ENCODE measurements around the gene ORAI1. TPM values are rescaled to one million over a fixed set of nuclear protein-coding genes. Genes with fewer than 3 reads are reported as not detected.

Gene ORAI1
- total and polyA plus RNA-seq, 7 donors, result 5.3 to 24.9 (median 9.6) TPM

DNA sequence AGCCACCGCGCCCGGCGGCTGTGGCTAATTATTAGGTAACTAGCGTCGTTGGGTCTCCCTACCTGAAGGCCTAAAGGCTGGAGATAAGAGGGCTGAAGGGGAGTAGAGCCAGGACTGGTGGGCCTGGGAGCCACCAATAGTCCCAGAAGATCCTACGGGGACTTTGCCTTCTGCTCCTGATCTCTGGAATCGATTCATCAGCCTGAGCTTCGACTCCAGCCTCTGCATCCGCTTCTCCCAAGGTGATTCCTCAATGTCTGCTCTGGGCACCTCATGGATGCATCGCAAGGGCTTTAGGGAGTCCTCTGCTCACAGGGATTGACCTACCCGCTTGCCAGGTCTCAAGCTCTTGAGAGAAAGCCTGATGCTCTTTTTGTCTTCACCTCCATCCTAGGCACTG is 30.8 kb upstream of the ORAI1 start:
- intact Hi-C loops (cut with DNase I), result no loop called here
- Histone ChIP-seq H3K36me3 (no peaks in the 10 kb centered on the region), H3K4me1 (peaks cover 0 to 8% (median 8%) of the 10 kb centered on the region in 4 donors), H3K27ac (no peak overlapping the region), H3K9me3 (no peaks in the 10 kb centered on the region), H3K4me3 (no peak overlapping the region), H3K27me3 (no peaks in the 10 kb centered on the region)
- TF ChIP-seq POLR2A (IDR thresholded peaks at IDR 0.05) (no peak), EP300 (IDR thresholded peaks at IDR 0.05) (no peak), POLR2AphosphoS5 (IDR thresholded peaks at IDR 0.05) (no peak)
- TF ChIP-seq, protein P1, sequence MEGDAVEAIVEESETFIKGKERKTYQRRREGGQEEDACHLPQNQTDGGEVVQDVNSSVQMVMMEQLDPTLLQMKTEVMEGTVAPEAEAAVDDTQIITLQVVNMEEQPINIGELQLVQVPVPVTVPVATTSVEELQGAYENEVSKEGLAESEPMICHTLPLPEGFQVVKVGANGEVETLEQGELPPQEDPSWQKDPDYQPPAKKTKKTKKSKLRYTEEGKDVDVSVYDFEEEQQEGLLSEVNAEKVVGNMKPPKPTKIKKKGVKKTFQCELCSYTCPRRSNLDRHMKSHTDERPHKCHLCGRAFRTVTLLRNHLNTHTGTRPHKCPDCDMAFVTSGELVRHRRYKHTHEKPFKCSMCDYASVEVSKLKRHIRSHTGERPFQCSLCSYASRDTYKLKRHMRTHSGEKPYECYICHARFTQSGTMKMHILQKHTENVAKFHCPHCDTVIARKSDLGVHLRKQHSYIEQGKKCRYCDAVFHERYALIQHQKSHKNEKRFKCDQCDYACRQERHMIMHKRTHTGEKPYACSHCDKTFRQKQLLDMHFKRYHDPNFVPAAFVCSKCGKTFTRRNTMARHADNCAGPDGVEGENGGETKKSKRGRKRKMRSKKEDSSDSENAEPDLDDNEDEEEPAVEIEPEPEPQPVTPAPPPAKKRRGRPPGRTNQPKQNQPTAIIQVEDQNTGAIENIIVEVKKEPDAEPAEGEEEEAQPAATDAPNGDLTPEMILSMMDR (IDR thresholded peaks at IDR 0.05), result no peak
- no peak for DNase-seq
- WGBS, 2 donors, result 95 to 97% methylated on average over 12 of the region's 12 CpGs

DNA sequence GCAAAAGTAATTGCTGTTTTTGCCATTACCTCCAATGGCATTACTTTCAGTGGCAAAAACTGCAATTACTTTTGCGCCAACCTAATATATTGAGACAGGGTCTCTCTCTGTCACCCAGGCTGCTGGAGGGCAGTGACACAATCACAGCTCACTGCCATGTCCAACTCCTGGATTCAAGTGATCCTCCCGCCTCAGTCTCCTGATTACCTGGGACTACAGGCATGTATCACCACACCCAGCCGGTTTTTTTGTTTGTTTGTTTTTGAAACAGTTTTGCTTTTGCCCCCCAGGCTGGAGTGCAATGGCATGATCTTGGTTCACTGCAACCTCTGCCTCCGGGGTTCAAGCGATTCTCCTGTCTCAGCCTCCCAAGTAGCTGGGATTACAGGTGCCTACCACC is 29.8 kb upstream of the ORAI1 start:
- no peaks in the 10 kb centered on the region for H3K4me1 ChIP-seq
- DNase-seq, result no peak
- H3K27me3 ChIP-seq, result no peaks in the 10 kb centered on the region
- WGBS, 2 donors, result 90 to 98% methylated on average over 5 of the region's 5 CpGs
- no peaks in the 10 kb centered on the region for H3K36me3 ChIP-seq
- H3K4me3 ChIP-seq, result no peak overlapping the region
- intact Hi-C loops (cut with DNase I), result no loop called here
- TF ChIP-seq EP300 (IDR thresholded peaks at IDR 0.05), result no peak
- TF ChIP-seq, protein P1 (IDR thresholded peaks at IDR 0.05), result no peak
- TF ChIP-seq POLR2AphosphoS5 (IDR thresholded peaks at IDR 0.05), result no peak
- no peak for TF ChIP-seq POLR2A (IDR thresholded peaks at IDR 0.05)
- no peak overlapping the region for H3K27ac ChIP-seq
- no peaks in the 10 kb centered on the region for H3K9me3 ChIP-seq

DNA sequence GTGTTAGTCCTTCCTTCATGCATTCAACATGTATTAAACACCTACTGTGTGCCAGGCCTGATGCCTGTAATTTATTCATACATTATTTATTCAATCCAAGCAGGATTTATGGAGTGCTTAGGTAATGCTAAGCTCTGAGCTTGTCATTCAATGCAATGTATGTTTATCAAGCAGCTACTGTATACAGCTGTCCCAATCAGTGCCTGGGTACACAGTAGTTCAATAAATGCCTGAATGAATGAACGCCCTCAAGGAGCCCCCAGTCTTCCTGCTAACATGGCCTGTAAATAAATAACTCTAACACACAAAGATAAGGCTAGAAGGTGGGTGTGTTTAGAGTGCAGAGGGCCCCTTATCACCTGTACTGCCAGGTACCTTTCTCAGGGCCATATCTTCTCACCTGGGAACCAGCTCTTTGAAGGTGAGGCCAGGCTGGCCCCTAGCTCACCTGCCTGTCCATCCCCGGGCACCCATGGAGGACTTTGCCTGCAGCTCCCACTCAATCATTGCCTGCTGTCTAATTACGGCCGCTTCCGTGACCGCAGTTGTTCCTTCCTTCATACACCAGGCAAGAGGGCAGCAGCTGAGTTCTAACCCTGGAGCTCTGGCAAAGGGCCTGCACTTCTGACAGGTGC is 25.5 kb upstream of the ORAI1 start:
- H3K27ac ChIP-seq, result no peak overlapping the region
- no peaks in the 10 kb centered on the region for H3K4me1 ChIP-seq
- TF ChIP-seq POLR2A (IDR thresholded peaks at IDR 0.05) (no peak), POLR2AphosphoS5 (IDR thresholded peaks at IDR 0.05) (no peak), EP300 (IDR thresholded peaks at IDR 0.05) (no peak)
- TF ChIP-seq, protein P1 (IDR thresholded peaks at IDR 0.05), result no peak
- 11 to 70% methylated on average over 6 of the region's 6 CpGs for WGBS, 2 donors
- no peaks in the 10 kb centered on the region for H3K9me3 ChIP-seq
- no peaks in the 10 kb centered on the region for H3K27me3 ChIP-seq
- no peak for DNase-seq
- no peaks in the 10 kb centered on the region for H3K36me3 ChIP-seq
- H3K4me3 ChIP-seq, result no peak overlapping the region
- intact Hi-C loops (cut with DNase I), result no loop called here

DNA sequence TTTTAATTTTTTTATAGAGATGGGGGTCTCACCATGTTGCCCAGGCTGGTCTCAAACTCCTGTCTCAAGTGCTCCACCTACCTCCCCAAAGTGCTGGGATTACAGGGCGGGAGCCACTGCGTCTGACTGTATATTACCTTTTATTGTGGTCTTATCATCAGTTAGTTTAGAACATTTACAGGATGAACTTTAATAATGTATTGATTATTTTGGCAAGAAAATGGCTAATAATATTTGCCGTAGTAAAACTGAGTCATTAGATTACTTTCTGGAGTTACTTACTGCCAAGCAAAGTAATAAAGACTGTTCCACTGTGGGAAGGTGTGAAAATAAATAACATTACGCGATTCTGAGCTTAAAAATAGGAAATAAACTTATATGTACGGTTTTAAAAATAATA is 23.6 kb upstream of the ORAI1 start:
- H3K4me1 ChIP-seq, result no peaks in the 10 kb centered on the region
- DNase-seq, result no peak
- WGBS, 2 donors, result 18 to 76% methylated on average over 6 of the region's 6 CpGs
- no peaks in the 10 kb centered on the region for H3K36me3 ChIP-seq
- no peak overlapping the region for H3K4me3 ChIP-seq
- no peaks in the 10 kb centered on the region for H3K9me3 ChIP-seq
- TF ChIP-seq, protein P1 (IDR thresholded peaks at IDR 0.05), result no peak
- TF ChIP-seq POLR2AphosphoS5 (IDR thresholded peaks at IDR 0.05) (no peak), EP300 (IDR thresholded peaks at IDR 0.05) (no peak), POLR2A (IDR thresholded peaks at IDR 0.05) (no peak)
- H3K27me3 ChIP-seq, result no peaks in the 10 kb centered on the region
- intact Hi-C loops (cut with DNase I), result no loop called here
- H3K27ac ChIP-seq, result no peak overlapping the region

DNA sequence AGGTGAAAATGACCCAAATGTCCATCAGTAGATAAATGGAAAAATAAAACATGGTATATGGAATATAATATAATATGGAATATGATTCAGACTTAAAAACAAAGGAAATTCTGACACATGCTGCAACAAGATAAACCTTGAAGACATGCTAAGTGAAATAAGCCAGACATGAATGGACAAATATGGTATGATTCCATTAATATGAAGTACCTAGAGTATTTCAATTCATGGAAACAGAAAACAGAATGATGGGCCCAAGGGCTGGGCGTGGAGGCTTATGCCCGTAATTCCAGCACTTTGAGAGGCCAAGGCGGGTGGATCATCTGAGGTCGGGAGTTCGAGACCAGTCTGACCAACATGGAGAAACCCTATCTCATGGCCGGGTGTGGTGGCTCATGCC is 22.7 kb upstream of the ORAI1 start:
- Histone ChIP-seq H3K27me3 (no peaks in the 10 kb centered on the region), H3K36me3 (no peaks in the 10 kb centered on the region), H3K9me3 (no peaks in the 10 kb centered on the region), H3K27ac (no peak overlapping the region), H3K4me1 (no peaks in the 10 kb centered on the region), H3K4me3 (no peak overlapping the region)
- WGBS, 2 donors, result 91 to 92% methylated on average over 6 of the region's 6 CpGs
- TF ChIP-seq, protein P1 (IDR thresholded peaks at IDR 0.05), result no peak
- TF ChIP-seq POLR2A (IDR thresholded peaks at IDR 0.05) (no peak), EP300 (IDR thresholded peaks at IDR 0.05) (no peak), POLR2AphosphoS5 (IDR thresholded peaks at IDR 0.05) (no peak)
- no peak for DNase-seq
- intact Hi-C loops (cut with DNase I), result no loop called here

All from sigmoid colon (tissue), 7 donors.